Stimulated activated CD4-positive, alpha-beta T cell treated with anti-CD3 and anti-CD28 coated beads, Interleukin-4, amount 100 ng/mL, for 24 hours (primary cell): ENCODE measurements around the gene MAST1.
A peak's percentile ranks its signal among the peaks of the same experiment; 100 is the strongest.
"Not testable (repeated sequence)": the region's sequence is repeated elsewhere in the genome, so short reads cannot be mapped to it uniquely, and the experiment has no call there.

ENCODE experiments used
- DNase-seq: peaks from one replicate; pipeline ENCODE4 v3.0.0-alpha.2; 2020

MAST1 gene

DNA sequence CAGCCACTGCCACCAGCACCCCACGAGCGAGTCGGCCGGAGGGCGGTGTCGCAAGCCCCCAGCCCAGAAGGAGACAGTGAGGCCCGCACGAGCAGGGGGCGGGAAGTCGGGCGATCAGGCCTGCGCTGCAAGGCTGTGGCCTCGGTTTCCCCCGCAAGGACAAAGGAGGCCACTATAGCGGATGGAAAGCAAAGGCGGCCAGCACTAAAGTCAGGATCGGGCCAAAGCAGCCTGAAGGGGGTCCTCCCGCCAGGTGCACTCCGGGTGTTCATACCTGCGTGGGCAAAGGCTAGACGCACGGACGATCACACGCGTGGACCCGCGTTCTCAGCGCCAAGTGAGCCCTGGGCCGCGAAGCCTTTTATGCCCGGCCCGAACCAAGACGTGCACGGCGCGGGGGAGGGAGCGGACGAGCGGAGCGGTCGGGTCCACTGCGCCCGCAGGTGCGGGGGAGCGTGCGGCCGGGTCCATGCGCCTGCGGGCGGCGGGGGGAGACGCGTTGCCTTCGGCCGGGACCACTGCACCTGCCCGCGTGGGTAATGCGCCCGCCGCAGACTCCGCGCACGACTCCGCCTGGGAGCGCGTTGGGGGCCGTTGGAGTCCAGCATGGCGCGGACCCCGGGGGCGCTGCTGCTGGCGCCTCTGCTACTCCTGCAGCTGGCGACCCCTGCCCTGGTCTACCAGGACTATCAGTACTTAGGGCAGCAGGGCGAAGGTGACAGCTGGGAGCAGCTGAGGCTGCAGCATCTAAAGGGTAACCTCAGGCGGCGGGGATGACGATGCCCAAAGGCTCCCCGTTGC, 36.6 kb upstream of the MAST1 start, which contains the start of the genes PRDX2 and THSD8:
Gene PRDX2 (minus strand): TSS at position 335 of the 801 bp plus-strand sequence. CDS start 539 bp downstream, outside the sequence.
Gene THSD8 (plus strand): TSS at position 604 of the 801 bp plus-strand sequence. CDS start 3 bp downstream, at position 607.
- peak; percentile 78 for DNase-seq

DNA sequence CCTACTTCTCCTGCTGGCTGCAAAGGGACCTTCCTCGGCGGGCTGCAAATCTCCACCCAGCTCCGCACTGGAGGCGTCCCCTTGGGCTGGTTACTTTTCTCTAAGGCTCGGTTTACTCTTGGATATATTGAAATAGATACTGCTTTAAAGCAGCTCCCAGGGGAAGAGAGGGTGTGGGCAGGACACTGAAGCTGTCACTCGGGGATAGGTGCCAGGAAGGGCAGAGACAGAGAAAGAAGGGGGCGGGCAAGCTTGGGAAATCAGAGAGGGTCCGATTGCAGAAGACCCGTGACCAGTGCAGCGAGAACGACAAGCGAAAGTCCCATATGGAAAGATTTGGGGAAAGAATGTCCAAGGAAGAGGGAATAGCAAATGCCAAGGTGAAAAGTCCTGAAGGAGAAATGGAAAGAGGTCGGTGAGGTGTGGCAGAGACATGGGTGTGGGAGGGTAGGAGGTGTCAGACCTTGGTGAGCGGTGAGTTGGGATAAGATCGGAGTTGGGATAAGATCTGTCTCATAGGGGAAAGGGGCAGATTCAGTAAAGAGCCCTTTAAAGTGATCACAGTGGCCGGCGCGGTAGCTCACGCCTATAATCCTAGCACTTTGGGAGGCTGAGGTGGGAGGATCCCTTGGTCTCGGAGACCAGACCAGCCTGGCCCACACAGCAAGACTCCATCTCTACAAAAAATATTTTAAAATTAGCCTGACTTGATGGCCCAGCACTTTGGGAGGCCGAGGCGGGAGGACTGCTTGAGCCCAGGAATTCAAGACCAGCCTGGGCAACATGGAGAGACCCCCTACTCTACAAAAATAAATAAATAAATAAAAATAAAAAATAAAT, 35.8 kb upstream of the MAST1 start:
- no peak for DNase-seq

GRCh38 chr19:12804051-12804450, 34.3 kb upstream of the MAST1 start:
- no peak for DNase-seq

DNA sequence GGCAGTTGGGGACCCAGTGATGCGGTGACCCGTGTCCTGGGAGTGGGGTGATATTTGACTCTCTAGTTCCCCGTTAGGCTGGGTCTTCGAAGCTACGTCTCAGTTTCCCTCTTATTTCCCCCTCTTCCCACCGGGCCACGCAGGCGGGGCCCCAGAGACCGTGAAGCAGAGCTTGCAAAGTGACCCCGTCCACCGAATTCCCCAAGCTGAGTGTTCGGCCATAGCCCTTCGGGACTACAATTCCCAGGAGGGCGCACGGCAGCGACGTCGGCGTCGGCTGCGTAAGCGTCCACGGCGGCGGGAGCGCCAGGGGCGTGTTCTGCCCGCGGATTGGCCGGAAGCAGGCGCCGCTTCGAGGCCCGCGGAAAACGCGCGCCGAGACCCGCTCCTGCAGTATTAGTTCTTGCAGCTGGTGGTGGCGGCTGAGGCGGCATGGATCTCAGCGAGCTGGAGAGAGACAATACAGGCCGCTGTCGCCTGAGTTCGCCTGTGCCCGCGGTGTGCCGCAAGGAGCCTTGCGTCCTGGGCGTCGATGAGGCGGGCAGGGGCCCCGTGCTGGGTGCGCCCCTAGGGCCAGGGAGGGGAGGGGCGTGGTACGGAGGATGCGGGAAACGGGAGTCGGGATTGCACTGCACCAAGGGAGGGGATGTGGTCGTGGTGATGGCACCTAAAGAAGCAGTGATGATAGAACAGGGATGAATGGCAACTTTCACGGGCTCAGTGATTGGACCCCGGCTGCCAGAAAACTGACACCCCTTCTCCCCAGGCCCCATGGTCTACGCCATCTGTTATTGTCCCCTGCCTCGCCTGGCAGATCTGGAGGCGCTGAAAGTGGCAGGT, 31.9 kb upstream of the MAST1 start, which contains the start of gene RNASEH2A:
Gene RNASEH2A (plus strand): TSS at position 343 of the 840 bp plus-strand sequence. CDS start 90 bp downstream, at position 433.
- DNase-seq, result peak; percentile 89

DNA sequence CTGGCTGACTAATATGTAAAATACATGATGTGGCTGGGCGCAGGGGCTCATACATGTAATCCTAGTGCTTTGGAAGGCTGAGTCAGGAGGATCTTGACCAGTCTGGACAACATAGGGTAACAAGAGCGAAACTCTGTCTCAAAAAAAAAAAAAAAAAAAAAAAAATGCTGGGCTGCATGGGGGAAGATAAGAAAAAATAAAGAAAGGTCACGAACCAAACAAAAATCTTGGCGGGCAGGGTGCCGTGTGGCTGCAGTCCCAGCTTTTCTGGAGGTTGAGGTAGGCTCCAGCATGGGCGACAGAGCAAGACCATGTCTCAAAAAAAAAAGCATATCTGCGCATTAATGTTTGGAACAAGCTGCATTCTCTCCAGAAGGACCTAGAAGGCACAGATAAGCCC, 23.2 kb upstream of the MAST1 start:
- DNase-seq, result no peak

- not testable (repeated sequence) for DNase-seq
Measured at GRCh38 chr19:12817188-12817587, 21.1 kb upstream of the MAST1 start.

- DNase-seq, result not testable (repeated sequence)
Measured at GRCh38 chr19:12817810-12818209, 20.5 kb upstream of the MAST1 start.

GRCh38 chr19:12821761-12822160, 16.6 kb upstream of the MAST1 start:
- no peak for DNase-seq

- DNase-seq, result no peak
Measured at GRCh38 chr19:12825254-12826131, 12.8 kb upstream of the MAST1 start.

DNA sequence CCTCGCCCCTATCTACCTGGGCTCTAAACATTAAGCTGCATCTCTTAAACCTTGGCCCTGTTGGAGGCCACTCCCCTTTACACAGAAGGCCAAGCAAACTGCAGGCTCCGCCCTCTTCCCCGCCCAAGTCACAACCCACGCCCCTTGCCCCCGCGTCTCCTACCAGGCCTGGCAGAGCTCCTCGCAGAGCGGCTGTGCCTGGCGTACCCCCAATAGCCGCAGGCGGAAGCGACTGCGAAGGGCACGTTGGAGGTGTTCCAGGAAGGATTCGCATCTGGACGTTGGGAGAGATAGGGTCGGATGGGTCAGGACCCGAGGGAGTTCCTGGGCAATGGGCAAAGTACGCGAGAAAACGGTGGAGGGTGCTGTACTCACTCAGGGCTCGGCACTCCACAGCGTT, 9.8 kb upstream of the MAST1 start:
- DNase-seq, result no peak

GRCh38 chr19:12833418-12833737, 4.9 kb upstream of the MAST1 start:
- DNase-seq, result no peak

DNA sequence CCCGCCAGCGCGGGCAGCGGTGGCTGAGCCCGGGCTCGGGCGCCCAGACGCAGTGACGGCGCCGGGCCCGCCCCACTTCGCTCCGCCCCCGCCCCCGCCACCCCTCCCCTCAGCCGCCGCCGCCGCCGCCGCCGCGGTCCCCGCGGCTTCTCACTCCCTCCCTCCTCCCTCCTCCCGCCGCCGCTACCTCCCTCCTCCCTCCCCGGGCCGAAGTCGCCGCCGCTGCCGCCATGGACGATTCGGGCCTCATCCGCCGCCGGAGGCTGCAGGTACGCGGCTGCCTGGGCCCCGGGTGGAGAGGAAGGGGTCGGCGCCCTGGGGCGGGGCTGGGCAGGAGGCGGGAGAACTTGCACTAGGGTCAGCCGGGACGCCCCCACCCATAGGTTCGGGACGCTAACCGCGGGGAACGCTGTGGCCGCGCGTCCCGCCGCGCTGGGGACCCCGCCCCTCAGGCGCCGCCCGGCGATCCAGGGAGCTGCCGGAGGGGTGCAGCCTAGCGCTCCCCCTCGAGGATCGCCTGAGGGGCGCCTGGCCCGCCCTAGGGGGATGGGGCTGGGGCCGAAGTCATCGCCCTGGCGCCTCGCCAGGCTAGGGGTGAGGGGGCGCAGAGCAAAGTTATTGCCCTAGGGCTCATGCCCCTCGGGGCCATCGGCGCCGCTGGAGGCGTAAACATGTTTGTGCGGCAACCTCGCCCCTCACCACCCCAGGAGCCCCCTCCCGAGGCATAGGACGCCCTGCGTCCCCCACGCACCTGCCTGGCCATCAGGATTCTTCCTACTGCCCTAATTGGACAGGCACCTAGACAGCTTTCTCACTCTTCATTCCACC, 4.4 kb upstream of the MAST1 start:
- peak; percentile 34 for DNase-seq

DNA sequence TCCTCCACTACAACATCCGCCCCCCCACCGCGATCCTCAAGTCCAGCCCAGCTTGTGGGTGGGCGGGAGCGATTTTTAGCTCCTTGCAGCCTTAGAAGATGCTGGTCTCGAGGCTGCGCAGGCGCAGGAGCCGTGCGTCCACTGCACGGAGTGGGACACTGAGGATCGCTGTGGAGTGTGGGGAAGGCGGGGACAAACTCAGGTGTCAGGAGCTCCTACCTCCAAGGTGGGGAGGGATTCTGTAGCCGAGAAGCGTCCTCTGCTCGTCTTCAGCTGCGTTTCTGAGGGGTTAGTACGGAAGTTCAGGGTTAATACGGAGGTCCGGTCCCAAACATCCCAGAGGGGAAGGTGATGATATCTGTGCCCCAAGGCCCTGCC, 3.8 kb upstream of the MAST1 start, which contains the start of gene RTBDN:
Gene RTBDN (minus strand): TSS at position 14 of the 378 bp plus-strand sequence. CDS start 4,600 bp downstream, outside the sequence.
- DNase-seq, result no peak

DNA sequence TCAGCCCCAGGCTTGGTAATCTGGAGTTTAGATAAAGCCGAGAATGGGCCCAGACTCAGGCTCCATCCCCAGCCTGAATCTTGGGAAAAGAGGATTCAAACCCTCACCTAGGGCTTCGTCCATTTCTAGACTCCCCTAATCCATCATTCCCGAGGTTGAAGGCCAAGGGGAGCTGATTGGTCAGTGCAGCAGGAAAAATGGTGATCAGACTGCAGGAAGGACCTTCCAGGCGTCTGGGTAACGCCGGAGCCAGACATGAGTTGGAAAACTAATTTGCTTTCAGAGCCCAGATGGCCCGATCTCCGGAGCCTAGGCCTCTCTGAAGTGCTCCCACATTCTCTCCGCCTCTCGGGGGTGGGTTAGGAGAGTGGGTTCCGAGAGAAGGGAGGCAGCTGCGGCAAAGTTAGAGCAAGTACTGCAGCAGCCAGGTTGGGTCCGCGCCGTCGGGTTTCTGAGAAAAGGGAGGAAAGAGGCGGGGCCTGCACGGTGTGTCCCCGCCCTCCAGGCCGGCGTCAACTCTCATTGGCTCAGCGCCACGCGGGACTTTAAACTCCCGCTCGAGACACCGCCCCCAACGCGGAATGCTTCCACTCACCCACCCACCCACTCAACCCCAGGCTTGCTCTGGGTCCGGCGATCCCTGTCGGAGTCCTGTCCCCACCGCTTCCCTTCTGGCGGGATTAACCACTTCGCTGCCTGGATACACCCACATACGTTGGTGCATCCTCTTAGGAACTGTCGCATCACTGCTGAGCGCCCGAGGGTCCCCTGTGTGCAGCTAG, 3.1 kb upstream of the MAST1 start:
- DNase-seq, result peak; percentile 28

- DNase-seq, result no peak
Measured at GRCh38 chr19:12836529-12836863, 1.8 kb upstream of the MAST1 start.

GRCh38 chr19:12837225-12837624, 1.1 kb upstream of the MAST1 start:
- DNase-seq, result no peak

- no peak for DNase-seq
Measured at GRCh38 chr19:12838886-12839756, 806 bp downstream of the MAST1 start.

GRCh38 chr19:12840091-12841079, 2.1 kb downstream of the MAST1 start:
- DNase-seq, result peak; percentile 36
